SKM-1 treated with dmso at 0.1 percent for 144 hours (cell line): ENCODE measurements around the gene ADAMTSL2.

Source experiments
- DNase-seq: peaks from one replicate; lab custom pipeline; 2025; ENCODE audit not compliant: unreplicated experiment; lab: John Stamatoyannopoulos, UW

The ADAMTSL2 gene

GRCh38 chr9:133517711-133518110 lies 16.8 kb upstream of the ADAMTSL2 start:
- no peak for DNase-seq

- no peak for DNase-seq
Observed at GRCh38 chr9:133518200-133518599, 16.3 kb upstream of the ADAMTSL2 start.

- DNase-seq: no peak
Observed at GRCh38 chr9:133518706-133519449, 15.6 kb upstream of the ADAMTSL2 start.

GRCh38 chr9:133519693-133520092 lies 14.8 kb upstream of the ADAMTSL2 start:
- DNase-seq: no peak

GRCh38 chr9:133520121-133520835 lies 14.2 kb upstream of the ADAMTSL2 start:
- DNase-seq: no peak

- no peak for DNase-seq
Observed at GRCh38 chr9:133521122-133522072, 13.1 kb upstream of the ADAMTSL2 start.

GRCh38 chr9:133522073-133522910 lies 12.2 kb upstream of the ADAMTSL2 start:
- DNase-seq: no peak

GRCh38 chr9:133523106-133523505 lies 11.4 kb upstream of the ADAMTSL2 start:
- no peak for DNase-seq

GRCh38 chr9:133524146-133524545 lies 10.4 kb upstream of the ADAMTSL2 start:
- DNase-seq: no peak

GRCh38 chr9:133524679-133525228 lies 9.8 kb upstream of the ADAMTSL2 start, which contains the start of gene MYMK:
TSS of gene MYMK (minus strand) at chr9:133524959. CDS start at chr9:133524844, 115 bp downstream.
- DNase-seq: no peak

- no peak for DNase-seq
Observed at GRCh38 chr9:133525677-133526076, 8.8 kb upstream of the ADAMTSL2 start.

GRCh38 chr9:133526721-133527321 lies 7.7 kb upstream of the ADAMTSL2 start:
- DNase-seq: no peak

- no peak for DNase-seq
Observed at GRCh38 chr9:133527444-133527920, 7.0 kb upstream of the ADAMTSL2 start.

- DNase-seq: no peak
Observed at GRCh38 chr9:133528001-133528875, 6.3 kb upstream of the ADAMTSL2 start.

- no peak for DNase-seq
Observed at GRCh38 chr9:133528876-133529241, 5.6 kb upstream of the ADAMTSL2 start.

- DNase-seq: no peak
Observed at GRCh38 chr9:133529457-133529856, 5.0 kb upstream of the ADAMTSL2 start.

GRCh38 chr9:133529874-133530273 lies 4.6 kb upstream of the ADAMTSL2 start:
- DNase-seq: no peak

GRCh38 chr9:133531293-133531692 lies 3.2 kb upstream of the ADAMTSL2 start:
- DNase-seq: no peak
